Measurements from ENCODE around the gene TROAP. TPM values are rescaled to one million over a fixed set of nuclear protein-coding genes. Genes with fewer than 3 reads are reported as not detected.
"Not testable (repeated sequence)": the region's sequence is repeated elsewhere in the genome, so short reads cannot be mapped to it uniquely, and the experiment has no call there.

The TROAP gene
- polyA plus RNA-seq, 4 donors: 1.3 to 29.5 (median 16.0) TPM; not detected in 1

DNA sequence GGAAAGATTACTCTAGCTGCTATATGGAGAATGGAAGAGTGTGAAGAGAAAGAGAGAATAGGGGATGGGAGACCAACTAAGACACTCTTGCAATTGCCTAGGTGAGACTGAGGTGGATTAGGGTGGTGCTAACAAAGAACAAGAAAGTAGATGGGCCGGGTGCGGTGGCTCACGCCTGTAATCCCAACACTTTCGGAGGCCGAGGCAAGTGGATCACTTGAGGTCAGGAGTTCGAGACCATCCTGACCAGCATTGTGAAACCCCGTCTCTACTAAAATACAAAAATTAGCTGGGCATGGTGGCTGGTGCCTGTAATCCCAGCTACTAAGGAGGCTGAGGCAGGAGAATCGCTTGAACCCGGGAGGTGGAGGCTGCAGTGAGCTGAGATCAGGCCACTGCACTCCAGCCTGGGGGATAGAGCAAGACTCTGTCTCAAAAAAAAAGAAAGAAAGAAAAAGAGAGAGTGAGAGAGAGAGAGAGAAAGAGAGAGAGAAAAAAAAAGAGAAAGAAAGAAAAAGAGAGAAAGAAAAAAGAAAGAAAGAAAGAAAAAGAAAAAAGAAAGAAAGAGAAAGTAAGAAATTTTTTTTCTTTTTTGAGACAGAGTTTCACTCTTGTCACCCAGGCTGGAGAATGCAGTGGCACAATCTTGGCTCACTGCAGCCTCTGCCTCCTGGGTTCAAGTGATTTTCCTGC, 2.5 kb upstream of the TROAP start:
- H3K9me3 ChIP-seq (ENCODE audit: control insufficient read depth in 2 of 2, insufficient read depth in 1 of 2, low read depth in 1 of 2, low read length in 1 of 2); H3K27me3 ChIP-seq (ENCODE audit: control insufficient read depth in 3 of 3, insufficient read depth in 3 of 3, low read length in 3 of 3); H3K36me3 ChIP-seq (ENCODE audit: control insufficient read depth in 3 of 3, insufficient read depth in 2 of 3, low read depth in 1 of 3, low read length in 3 of 3); H3K4me3 ChIP-seq (ENCODE audit: low read depth in 1 of 3, low read length in 3 of 3); DNase-seq; FAIRE-seq; H3K27ac ChIP-seq (ENCODE audit: low read depth in 1 of 3, low read length in 2 of 3); H3K4me1 ChIP-seq (ENCODE audit: control insufficient read depth in 3 of 3, insufficient read depth in 2 of 3, low read depth in 1 of 3, low read length in 2 of 3): not testable (repeated sequence)
- WGBS, 3 donors: 93 to 94% (median 94%) methylated on average over 9 of the region's 9 CpGs

DNA sequence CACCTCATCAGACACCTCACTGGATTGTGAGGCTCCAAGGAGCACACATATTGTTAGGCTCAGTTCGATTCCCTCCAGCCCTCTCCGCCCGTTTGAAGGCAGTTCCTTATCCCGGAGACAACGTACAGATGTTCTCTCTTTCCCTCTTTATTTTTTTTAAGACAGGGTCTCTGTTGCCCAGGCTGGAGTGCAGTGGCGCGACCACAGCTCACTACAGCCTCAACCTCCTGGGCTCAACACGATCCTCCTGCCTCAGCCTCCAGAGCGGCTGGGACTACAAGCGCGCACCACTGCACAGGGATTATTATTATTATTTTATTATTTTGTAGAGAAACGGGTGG, 718 bp upstream of the TROAP start:
- no peak for DNase-seq
- peaks cover 0 to 7% (median 3%) of the 10 kb centered on the region in 3 donors for H3K4me1 ChIP-seq (ENCODE audit: control insufficient read depth in 3 of 3, insufficient read depth in 2 of 3, low read depth in 1 of 3, low read length in 2 of 3)
- H3K27ac ChIP-seq (ENCODE audit: low read depth in 1 of 3, low read length in 2 of 3): peak overlapping the region in 1 of 3 donors; percentile 84
- no peaks in the 10 kb centered on the region for H3K27me3 ChIP-seq (ENCODE audit: control insufficient read depth in 3 of 3, insufficient read depth in 3 of 3, low read length in 3 of 3)
- peaks cover 0 to 18% (median 0%) of the 10 kb centered on the region in 3 donors for H3K36me3 ChIP-seq (ENCODE audit: control insufficient read depth in 3 of 3, insufficient read depth in 2 of 3, low read depth in 1 of 3, low read length in 3 of 3)
- 29 to 46% (median 30%) methylated on average over 12 of the region's 12 CpGs for WGBS, 3 donors
- no peaks in the 10 kb centered on the region for H3K9me3 ChIP-seq (ENCODE audit: control insufficient read depth in 2 of 2, insufficient read depth in 1 of 2, low read depth in 1 of 2, low read length in 1 of 2)
- FAIRE-seq: no peak
- peak overlapping the region; percentile 64 to 74 (median 65) for H3K4me3 ChIP-seq (ENCODE audit: low read depth in 1 of 3, low read length in 3 of 3)

DNA sequence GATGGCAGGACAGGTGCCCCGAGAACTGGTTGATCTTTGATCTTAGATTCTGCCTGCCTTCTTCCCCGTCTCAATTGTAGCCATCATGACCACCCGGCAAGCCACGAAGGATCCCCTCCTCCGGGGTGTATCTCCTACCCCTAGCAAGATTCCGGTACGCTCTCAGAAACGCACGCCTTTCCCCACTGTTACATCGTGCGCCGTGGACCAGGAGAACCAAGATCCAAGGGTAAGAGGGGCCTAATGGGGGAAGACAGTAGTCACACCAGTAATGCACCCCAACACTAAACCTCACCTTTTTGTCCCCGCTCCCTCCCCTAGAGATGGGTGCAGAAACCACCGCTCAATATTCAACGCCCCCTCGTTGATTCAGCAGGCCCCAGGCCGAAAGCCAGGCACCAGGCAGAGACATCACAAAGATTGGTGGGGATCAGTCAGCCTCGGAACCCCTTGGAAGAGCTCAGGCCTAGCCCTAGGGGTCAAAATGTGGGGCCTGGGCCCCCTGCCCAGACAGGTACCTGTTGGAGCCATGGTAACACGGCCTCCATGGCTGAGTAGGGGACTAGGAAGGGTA, 556 bp downstream of the TROAP start:
- FAIRE-seq (no peak), DNase-seq (no peak)
- H3K4me3 ChIP-seq (ENCODE audit: low read depth in 1 of 3, low read length in 3 of 3): peak overlapping the region; percentile 55 to 62 (median 61)

DNA sequence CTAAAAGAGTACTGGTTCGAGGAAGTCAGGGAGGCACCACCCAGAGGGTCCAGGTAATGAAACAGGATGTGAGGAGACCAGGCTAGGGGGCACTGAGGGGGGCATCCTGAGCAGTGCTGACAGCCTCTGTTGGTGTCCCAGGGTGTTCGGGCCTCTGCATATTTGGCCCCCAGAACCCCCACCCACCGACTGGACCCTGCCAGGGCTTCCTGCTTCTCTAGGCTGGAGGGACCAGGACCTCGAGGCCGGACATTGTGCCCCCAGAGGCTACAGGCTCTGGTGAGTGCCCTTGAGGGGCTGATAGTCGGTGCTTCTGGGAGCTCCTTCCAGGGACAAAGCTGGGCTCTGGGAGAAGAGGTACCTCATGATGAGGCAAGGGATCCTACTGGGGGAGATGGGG, 2.6 kb downstream of the TROAP start:
- 90 to 96% (median 93%) methylated on average over 6 of the region's 6 CpGs for WGBS, 3 donors
- H3K4me3 ChIP-seq (ENCODE audit: low read depth in 1 of 3, low read length in 3 of 3): no peak overlapping the region
- peaks cover 0 to 8% (median 3%) of the 10 kb centered on the region in 3 donors for H3K4me1 ChIP-seq (ENCODE audit: control insufficient read depth in 3 of 3, insufficient read depth in 2 of 3, low read depth in 1 of 3, low read length in 2 of 3)
- no peaks in the 10 kb centered on the region for H3K27me3 ChIP-seq (ENCODE audit: control insufficient read depth in 3 of 3, insufficient read depth in 3 of 3, low read length in 3 of 3)
- no peak for FAIRE-seq
- no peak overlapping the region for H3K27ac ChIP-seq (ENCODE audit: low read depth in 1 of 3, low read length in 2 of 3)
- H3K36me3 ChIP-seq (ENCODE audit: control insufficient read depth in 3 of 3, insufficient read depth in 2 of 3, low read depth in 1 of 3, low read length in 3 of 3): peaks cover 0 to 38% (median 0%) of the 10 kb centered on the region in 3 donors
- no peak for DNase-seq
- no peaks in the 10 kb centered on the region for H3K9me3 ChIP-seq (ENCODE audit: control insufficient read depth in 2 of 2, insufficient read depth in 1 of 2, low read depth in 1 of 2, low read length in 1 of 2)

More for the DNA sequence above, 556 bp downstream of the TROAP start:
- Histone ChIP-seq H3K36me3 (ENCODE audit: control insufficient read depth in 3 of 3, insufficient read depth in 2 of 3, low read depth in 1 of 3, low read length in 3 of 3) (peaks cover 0 to 18% (median 0%) of the 10 kb centered on the region in 3 donors), H3K27ac (ENCODE audit: low read depth in 1 of 3, low read length in 2 of 3) (no peak overlapping the region), H3K27me3 (ENCODE audit: control insufficient read depth in 3 of 3, insufficient read depth in 3 of 3, low read length in 3 of 3) (no peaks in the 10 kb centered on the region), H3K9me3 (ENCODE audit: control insufficient read depth in 2 of 2, insufficient read depth in 1 of 2, low read depth in 1 of 2, low read length in 1 of 2) (no peaks in the 10 kb centered on the region), H3K4me1 (ENCODE audit: control insufficient read depth in 3 of 3, insufficient read depth in 2 of 3, low read depth in 1 of 3, low read length in 2 of 3) (peaks cover 0 to 7% (median 3%) of the 10 kb centered on the region in 3 donors)
- WGBS, 3 donors: 8 to 13% (median 10%) methylated on average over 19 of the region's 19 CpGs

DNA sequence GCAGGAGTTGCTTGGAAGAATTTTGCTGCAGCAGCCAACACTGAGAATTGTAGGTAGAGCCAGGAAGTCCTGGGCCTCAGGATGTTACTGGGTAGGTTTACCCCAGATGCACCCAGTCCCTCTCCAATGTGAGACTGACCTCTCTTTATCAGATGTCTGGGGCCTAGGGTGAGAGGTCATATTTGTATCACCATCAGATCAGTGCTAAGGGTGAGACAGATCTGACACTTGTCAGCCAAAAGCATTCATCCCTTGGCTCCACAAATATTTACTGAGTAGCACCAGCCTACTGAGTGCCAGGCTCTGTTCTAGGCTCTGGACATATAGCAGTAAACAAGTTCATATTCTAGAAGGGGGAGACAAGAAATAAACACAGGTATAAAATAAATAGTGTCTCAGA, 4.3 kb downstream of the TROAP start:
- no peaks in the 10 kb centered on the region for H3K9me3 ChIP-seq (ENCODE audit: control insufficient read depth in 2 of 2, insufficient read depth in 1 of 2, low read depth in 1 of 2, low read length in 1 of 2)

DNA sequence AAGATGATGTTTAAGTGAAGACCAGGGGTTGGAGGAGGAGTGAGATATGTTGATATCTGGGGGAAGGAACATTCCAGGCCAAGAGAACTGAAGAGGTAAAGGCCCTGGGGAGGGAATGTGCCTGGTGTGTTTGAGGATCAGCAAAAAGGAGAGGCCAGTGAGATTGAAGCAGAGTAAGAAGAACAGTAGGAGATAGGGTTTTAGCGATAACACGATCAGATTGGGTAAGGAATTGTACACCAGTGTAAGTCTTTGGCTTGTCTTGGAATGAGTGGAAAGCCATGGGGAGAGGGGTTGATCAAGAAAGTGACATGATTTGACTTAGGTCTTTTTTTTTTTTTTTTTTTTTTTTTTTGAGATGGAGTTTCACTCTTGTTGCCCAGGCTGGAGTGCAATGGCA, 4.8 kb downstream of the TROAP start:
- Histone ChIP-seq H3K36me3 (ENCODE audit: control insufficient read depth in 3 of 3, insufficient read depth in 2 of 3, low read depth in 1 of 3, low read length in 3 of 3) (peaks cover 0 to 43% (median 0%) of the 10 kb centered on the region in 3 donors), H3K27ac (ENCODE audit: low read depth in 1 of 3, low read length in 2 of 3) (no peak overlapping the region), H3K4me1 (ENCODE audit: control insufficient read depth in 3 of 3, insufficient read depth in 2 of 3, low read depth in 1 of 3, low read length in 2 of 3) (peaks cover 0 to 24% (median 3%) of the 10 kb centered on the region in 3 donors), H3K9me3 (ENCODE audit: control insufficient read depth in 2 of 2, insufficient read depth in 1 of 2, low read depth in 1 of 2, low read length in 1 of 2) (no peaks in the 10 kb centered on the region), H3K4me3 (ENCODE audit: low read depth in 1 of 3, low read length in 3 of 3) (no peak overlapping the region), H3K27me3 (ENCODE audit: control insufficient read depth in 3 of 3, insufficient read depth in 3 of 3, low read length in 3 of 3) (peaks cover 0 to 13% (median 4%) of the 10 kb centered on the region in 3 donors)
- WGBS, 3 donors: 95 to 100% (median 96%) methylated on average over 2 of the region's 2 CpGs
- no peak for DNase-seq
- no peak for FAIRE-seq

More for the DNA sequence above, 4.3 kb downstream of the TROAP start:
- no peak overlapping the region for H3K4me3 ChIP-seq (ENCODE audit: low read depth in 1 of 3, low read length in 3 of 3)
- H3K4me1 ChIP-seq (ENCODE audit: control insufficient read depth in 3 of 3, insufficient read depth in 2 of 3, low read depth in 1 of 3, low read length in 2 of 3): peaks cover 0 to 24% (median 3%) of the 10 kb centered on the region in 3 donors
- no peak overlapping the region for H3K27ac ChIP-seq (ENCODE audit: low read depth in 1 of 3, low read length in 2 of 3)
- peaks cover 0 to 43% (median 0%) of the 10 kb centered on the region in 3 donors for H3K36me3 ChIP-seq (ENCODE audit: control insufficient read depth in 3 of 3, insufficient read depth in 2 of 3, low read depth in 1 of 3, low read length in 3 of 3)
- DNase-seq: no peak
- H3K27me3 ChIP-seq (ENCODE audit: control insufficient read depth in 3 of 3, insufficient read depth in 3 of 3, low read length in 3 of 3): peaks cover 0 to 7% (median 4%) of the 10 kb centered on the region in 3 donors
- no peak for FAIRE-seq

DNA sequence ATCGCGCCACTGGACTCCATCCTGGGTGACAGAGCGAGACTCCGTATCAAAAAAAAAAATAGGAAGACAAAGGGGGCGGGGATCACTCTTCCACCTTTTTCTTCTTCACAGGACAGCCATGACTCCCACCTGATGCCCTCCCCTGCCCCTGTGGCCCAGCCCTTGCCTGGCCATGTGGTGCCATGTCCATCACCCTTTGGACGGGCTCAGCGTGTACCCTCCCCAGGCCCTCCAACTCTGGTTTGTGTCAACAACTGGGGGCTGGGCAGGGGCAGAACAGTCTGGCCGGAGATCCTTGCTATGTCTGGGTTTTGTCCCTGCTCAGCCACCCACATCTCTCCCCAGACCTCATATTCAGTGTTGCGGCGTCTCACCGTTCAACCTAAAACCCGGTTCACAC, 5.8 kb downstream of the TROAP start:
- no peak for FAIRE-seq

DNA sequence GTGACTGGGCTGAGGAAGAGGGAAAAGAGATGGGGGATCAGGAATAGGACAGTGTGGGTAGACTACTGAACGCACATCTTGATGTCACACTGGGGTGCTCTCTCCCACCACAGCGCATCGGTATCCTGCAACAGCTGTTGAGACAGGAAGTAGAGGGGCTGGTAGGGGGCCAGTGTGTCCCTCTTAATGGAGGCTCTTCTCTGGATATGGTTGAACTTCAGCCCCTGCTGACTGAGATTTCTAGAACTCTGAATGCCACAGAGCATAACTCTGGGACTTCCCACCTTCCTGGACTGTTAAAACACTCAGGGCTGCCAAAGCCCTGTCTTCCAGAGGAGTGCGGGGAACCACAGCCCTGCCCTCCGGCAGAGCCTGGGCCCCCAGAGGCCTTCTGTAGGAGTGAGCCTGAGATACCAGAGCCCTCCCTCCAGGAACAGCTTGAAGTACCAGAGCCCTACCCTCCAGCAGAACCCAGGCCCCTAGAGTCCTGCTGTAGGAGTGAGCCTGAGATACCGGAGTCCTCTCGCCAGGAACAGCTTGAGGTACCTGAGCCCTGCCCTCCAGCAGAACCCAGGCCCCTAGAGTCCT, 7.1 kb downstream of the TROAP start:
- peaks cover 0 to 2% of the 10 kb centered on the region in 2 donors for H3K9me3 ChIP-seq (ENCODE audit: control insufficient read depth in 2 of 2, insufficient read depth in 1 of 2, low read depth in 1 of 2, low read length in 1 of 2)
- WGBS, 3 donors: 93 to 96% (median 95%) methylated on average over 7 of the region's 7 CpGs
- no peak for DNase-seq
- FAIRE-seq: no peak
- no peak overlapping the region for H3K27ac ChIP-seq (ENCODE audit: low read depth in 1 of 3, low read length in 2 of 3)
- H3K4me1 ChIP-seq (ENCODE audit: control insufficient read depth in 3 of 3, insufficient read depth in 2 of 3, low read depth in 1 of 3, low read length in 2 of 3): peaks cover 0 to 17% (median 0%) of the 10 kb centered on the region in 3 donors
- peaks cover 0 to 35% (median 14%) of the 10 kb centered on the region in 3 donors for H3K27me3 ChIP-seq (ENCODE audit: control insufficient read depth in 3 of 3, insufficient read depth in 3 of 3, low read length in 3 of 3)
- no peak overlapping the region for H3K4me3 ChIP-seq (ENCODE audit: low read depth in 1 of 3, low read length in 3 of 3)
- peaks cover 0 to 43% (median 0%) of the 10 kb centered on the region in 3 donors for H3K36me3 ChIP-seq (ENCODE audit: control insufficient read depth in 3 of 3, insufficient read depth in 2 of 3, low read depth in 1 of 3, low read length in 3 of 3)

More for the DNA sequence above, 5.8 kb downstream of the TROAP start:
- Histone ChIP-seq H3K27ac (ENCODE audit: low read depth in 1 of 3, low read length in 2 of 3) (no peak overlapping the region), H3K27me3 (ENCODE audit: control insufficient read depth in 3 of 3, insufficient read depth in 3 of 3, low read length in 3 of 3) (peaks cover 0 to 22% (median 4%) of the 10 kb centered on the region in 3 donors), H3K4me3 (ENCODE audit: low read depth in 1 of 3, low read length in 3 of 3) (no peak overlapping the region), H3K36me3 (ENCODE audit: control insufficient read depth in 3 of 3, insufficient read depth in 2 of 3, low read depth in 1 of 3, low read length in 3 of 3) (peaks cover 0 to 43% (median 0%) of the 10 kb centered on the region in 3 donors), H3K4me1 (ENCODE audit: control insufficient read depth in 3 of 3, insufficient read depth in 2 of 3, low read depth in 1 of 3, low read length in 2 of 3) (peaks cover 0 to 19% (median 0%) of the 10 kb centered on the region in 3 donors), H3K9me3 (ENCODE audit: control insufficient read depth in 2 of 2, insufficient read depth in 1 of 2, low read depth in 1 of 2, low read length in 1 of 2) (no peaks in the 10 kb centered on the region)
- DNase-seq: no peak
- WGBS, 3 donors: 93 to 98% (median 97%) methylated on average over 12 of the region's 12 CpGs

Data from small intestine (tissue), 7 donors.